Heart left ventricle (tissue), 13 donors: ENCODE results near the gene LIN9.

Source experiments
- POLR2A ChIP-seq, 2 donors: fragments of 450-650 bp; IDR thresholded peaks; one replicate each; pipeline ENCODE4 v1.6.1; 2017; ENCODE audit warnings: antibody characterized with exemption in 2 of 2, mild to moderate bottlenecking in 2 of 2, moderate library complexity in 2 of 2
- TF ChIP-seq, protein P1 (sequence below), 12 donors: fragments of 200-600 bp; sonication (generic) in 4 of 12; IDR thresholded peaks; one replicate each; pipeline versions ENCODE4 v1.5.0 to v1.8.0; 2018 to 2022; ENCODE audit warnings: antibody characterized with exemption in 12 of 12, mild to moderate bottlenecking in 5 of 12
- donor health status: ischemic (EF 13 %, LVEDD 7.1; RV severe dilation, severe dysfunction).
- donor health status: DM: no; HTN: yes; CAD: no.
- donor health status: DM: no; HTN: no; CAD: no.
- donor health status: ischemic (EF 25% LVEDD 6.9; RV normal size, moderate dysfunction).
- donor health status: ischemic (EF 25% LVEDD 5.7; RV mildly dilated, moderate dysfunction).
- donor health status: ischemic (EF 35%, LVEDD 5.7; RV mildly dilated, moderate dysfunction).
- donor health status: nonischemic (EF 11% LVEDD 7.7; RV severe dilation, severe dysfunction).
- donor health status: DM: yes; HTN: yes; CAD: no.
- donor health status: PGD.
- donor health status: ischemic (EF 29% LVEDD 5.4; RV normal size, mild dysfunction).
- donor health status: nonischemic (EF 23%, LVEDD 6.1; RV moderate dilation, normal function).

DNA sequence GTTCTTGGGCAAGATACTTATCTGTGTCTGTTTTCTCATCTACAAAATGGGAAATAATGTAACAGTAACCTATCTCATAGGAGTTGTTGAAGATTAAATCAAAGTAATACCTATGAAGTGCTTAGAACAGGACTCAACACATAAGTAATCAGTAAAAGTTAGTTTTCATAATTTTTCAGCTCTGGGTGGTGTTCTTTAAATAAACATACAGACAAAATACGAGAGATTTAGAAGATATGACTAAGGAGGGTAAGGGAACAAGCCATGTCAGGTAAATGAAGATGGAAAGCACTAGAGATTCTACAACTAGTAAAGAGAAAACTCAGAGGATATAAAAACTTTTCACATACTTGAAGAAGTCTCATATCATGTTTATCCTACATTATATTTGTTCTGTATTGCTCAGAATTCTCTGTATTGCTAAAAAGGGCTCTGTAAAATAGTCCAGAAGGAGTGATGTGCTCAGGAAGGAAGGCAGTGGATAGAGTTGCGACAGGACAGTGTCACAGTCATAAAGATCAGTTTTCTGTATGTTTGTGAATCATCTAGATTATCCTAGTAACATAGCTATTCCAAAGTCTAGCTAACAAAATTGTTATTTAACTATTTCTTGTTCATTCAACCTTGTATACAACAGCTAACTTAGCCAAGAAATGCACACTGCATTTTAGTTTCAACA, 16.0 kb downstream of the LIN9 start:
- no peak for TF ChIP-seq POLR2A (IDR thresholded peaks at IDR 0.05)
- TF ChIP-seq, protein P1, sequence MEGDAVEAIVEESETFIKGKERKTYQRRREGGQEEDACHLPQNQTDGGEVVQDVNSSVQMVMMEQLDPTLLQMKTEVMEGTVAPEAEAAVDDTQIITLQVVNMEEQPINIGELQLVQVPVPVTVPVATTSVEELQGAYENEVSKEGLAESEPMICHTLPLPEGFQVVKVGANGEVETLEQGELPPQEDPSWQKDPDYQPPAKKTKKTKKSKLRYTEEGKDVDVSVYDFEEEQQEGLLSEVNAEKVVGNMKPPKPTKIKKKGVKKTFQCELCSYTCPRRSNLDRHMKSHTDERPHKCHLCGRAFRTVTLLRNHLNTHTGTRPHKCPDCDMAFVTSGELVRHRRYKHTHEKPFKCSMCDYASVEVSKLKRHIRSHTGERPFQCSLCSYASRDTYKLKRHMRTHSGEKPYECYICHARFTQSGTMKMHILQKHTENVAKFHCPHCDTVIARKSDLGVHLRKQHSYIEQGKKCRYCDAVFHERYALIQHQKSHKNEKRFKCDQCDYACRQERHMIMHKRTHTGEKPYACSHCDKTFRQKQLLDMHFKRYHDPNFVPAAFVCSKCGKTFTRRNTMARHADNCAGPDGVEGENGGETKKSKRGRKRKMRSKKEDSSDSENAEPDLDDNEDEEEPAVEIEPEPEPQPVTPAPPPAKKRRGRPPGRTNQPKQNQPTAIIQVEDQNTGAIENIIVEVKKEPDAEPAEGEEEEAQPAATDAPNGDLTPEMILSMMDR (IDR thresholded peaks at IDR 0.05): no peak
